Panc1 (cell line): Measurements from ENCODE around the gene GBP7. TPM values are rescaled to one million over a fixed set of nuclear protein-coding genes. Genes with fewer than 3 reads are reported as not detected.

ENCODE experiments used
- ATAC-seq: fragments of 200-7000 bp; cut with Tn5 transposase; 2 replicates; pipeline ENCODE4 v1.9.1; 2020; ENCODE audit warnings: mild to moderate bottlenecking, moderate library complexity
- BruUV-seq: library from RNA; stranded (reverse); fragments of 400-500 nt; replicated peaks from 2 replicates; lab custom pipeline; 2021; lab: Mats Ljungman, UMichigan
- CTCF ChIA-PET: fragments of 300-600 bp; sonication (Branson Sonifier 250); formaldehyde crosslinking; loops from one replicate; lab custom pipeline; 2022; ENCODE audit warnings: antibody characterized with exemption; lab: Charles Lee
- POLR2A ChIA-PET: fragments of 300-600 bp; sonication (Branson Sonifier 250); formaldehyde crosslinking; loops from one replicate; lab custom pipeline; 2022; ENCODE audit warnings: antibody characterized with exemption; lab: Charles Lee
- DNase-seq: peaks from one replicate; pipeline ENCODE4 v3.0.0-alpha.2; 2010; ENCODE audit warnings: low read depth, low spot score
- H3K27ac ChIP-seq: 2 replicates; pipeline ENCODE4 v1.5.1; 2011; ENCODE audit warnings: mild to moderate bottlenecking, low read length, inconsistent platforms
- H3K27me3 ChIP-seq: fragments of 200-500 bp; sonication (Bioruptor generic); 2 replicates; pipeline ENCODE4 v1.6.0; 2014; ENCODE audit warnings: low read length, inconsistent platforms; ENCODE audit not compliant: control insufficient read depth, insufficient read depth
- H3K36me3 ChIP-seq: fragments of 200-500 bp; sonication (Bioruptor generic); 2 replicates; pipeline ENCODE4 v1.5.1; 2014; ENCODE audit warnings: inconsistent platforms, mild to moderate bottlenecking, low read length, moderate library complexity; ENCODE audit not compliant: control insufficient read depth, insufficient read depth
- H3K4me1 ChIP-seq: 2 replicates; pipeline ENCODE4 v1.5.1; 2011; ENCODE audit warnings: inconsistent platforms, mild to moderate bottlenecking, low read length, moderate library complexity; ENCODE audit not compliant: control insufficient read depth, insufficient read depth
- H3K4me3 ChIP-seq, 2 experiments: 2 replicates each; pipeline ENCODE4 v1.5.1; 2011 to 2012; ENCODE audit warnings: low read depth in 2 of 2, low read length in 2 of 2, mild to moderate bottlenecking in 2 of 2, inconsistent platforms in 1 of 2, moderate library complexity in 1 of 2
- H3K9me3 ChIP-seq: fragments of 200-500 bp; sonication (Bioruptor generic); 2 replicates; pipeline ENCODE4 v1.5.1; 2014; ENCODE audit warnings: low read depth, mild to moderate bottlenecking, inconsistent platforms, low read length, moderate library complexity; ENCODE audit not compliant: control insufficient read depth, insufficient read depth
- CTCF ChIP-seq: fragments of 450-650 bp; IDR thresholded peaks from 2 replicates; pipeline ENCODE4 v1.5.1; 2017; ENCODE audit warnings: mild to moderate bottlenecking
- POLR2AphosphoS5 ChIP-seq: IDR thresholded peaks from 2 replicates; pipeline ENCODE4 v1.6.1; 2012; ENCODE audit warnings: mild to moderate bottlenecking, low read depth, low read length, moderate library complexity
- REST ChIP-seq, 2 experiments: IDR thresholded peaks; 2 replicates each; pipeline ENCODE4 v1.6.1; 2011 to 2012; ENCODE audit warnings: low read depth in 2 of 2, control low read depth in 1 of 2, low read length in 1 of 2, mild to moderate bottlenecking in 1 of 2, moderate library complexity in 1 of 2; ENCODE audit not compliant: insufficient read depth in 1 of 2
- SIN3A ChIP-seq: IDR thresholded peaks from 2 replicates; pipeline ENCODE4 v1.6.1; 2012; ENCODE audit warnings: low read depth, mild to moderate bottlenecking, low read length, moderate library complexity, borderline replicate concordance; ENCODE audit not compliant: insufficient read depth
- TCF7L2 ChIP-seq: IDR thresholded peaks from 2 replicates; pipeline ENCODE4 v1.6.1; 2011; ENCODE audit warnings: mild to moderate bottlenecking, low read depth, low read length, inconsistent platforms
- in situ Hi-C: cut with HindIII; loops from 2 replicates; pipeline ENCODE4 v1.10.0; 2016; ENCODE audit warnings: low sequenced_read_pairs, low pct_unique_long_range_greater_than_20kb
- intact Hi-C: fragments of 100-400 bp; cut with micrococcal nuclease; formaldehyde crosslinking; loops from one replicate; pipeline ENCODE4 v1.10.0; 2022; ENCODE audit not compliant: unreplicated experiment
- total RNA-seq: library from RNA; stranded (reverse); gene quantifications from one replicate; pipeline ENCODE4 v1.2.1, GENCODE V29; 2021; ENCODE audit not compliant: unreplicated experiment

The GBP7 gene
- total RNA-seq, 1 experiment from 2014 or later: not detected

- TF ChIP-seq TCF7L2: no peak
- TF ChIP-seq CTCF: no peak
- TF ChIP-seq SIN3A: no peak
- TF ChIP-seq POLR2AphosphoS5: no peak
- TF ChIP-seq REST (IDR thresholded peaks at IDR 0.05; ENCODE audit: insufficient read depth in 1 of 2, low read depth in 2 of 2, low read length in 1 of 2): no peak
- DNase-seq (no peak), ATAC-seq (no peak)
- intact Hi-C loops: no loop called here
- peaks cover 12% of the 10 kb centered on the region for H3K9me3 ChIP-seq
- no peak overlapping the region for H3K27ac ChIP-seq
- no peaks in the 10 kb centered on the region for H3K27me3 ChIP-seq
- in situ Hi-C loops: no loop called here
- POLR2A ChIA-PET: no interaction called here
- CTCF ChIA-PET: no interaction called here
- BruUV-seq: no TSS peak
- no peak overlapping the region for H3K4me3 ChIP-seq
- H3K36me3 ChIP-seq: no peaks in the 10 kb centered on the region
- H3K4me1 ChIP-seq: no peaks in the 10 kb centered on the region
Measured at GRCh38 chr1:89206373-89206772, 30.6 kb upstream of the GBP7 start.

GRCh38 chr1:89203166-89203565 is 27.4 kb upstream of the GBP7 start:
- Histone ChIP-seq H3K9me3 (no peaks in the 10 kb centered on the region), H3K27me3 (peaks cover 5% of the 10 kb centered on the region; the same call in 1 of the 2 replicates), H3K36me3 (no peaks in the 10 kb centered on the region), H3K4me3 (no peak overlapping the region), H3K4me1 (peaks cover 6% of the 10 kb centered on the region; the same call in 1 of the 2 replicates), H3K27ac (no peak overlapping the region)
- in situ Hi-C loops (no loop called here), intact Hi-C loops (no loop called here)
- no TSS peak for BruUV-seq
- ChIA-PET CTCF (no interaction called here), POLR2A (no interaction called here)
- TF ChIP-seq CTCF: no peak
- no peak for TF ChIP-seq SIN3A
- no peak for TF ChIP-seq REST (IDR thresholded peaks at IDR 0.05; ENCODE audit: insufficient read depth in 1 of 2, low read depth in 2 of 2, low read length in 1 of 2)
- TF ChIP-seq POLR2AphosphoS5: no peak
- no peak for TF ChIP-seq TCF7L2
- ATAC-seq: no peak
- DNase-seq: no peak
